Activated CD4-positive, alpha-beta T cell treated with anti-CD3 and anti-CD28 coated beads, Interleukin-10, Interleukin-2, amounts not matched to agents 100 ng/mL and 50 ng/mL, durations not matched to agents 16 hours and 8 hours (primary cell): Measurements from ENCODE around the gene C20orf141.

Source experiments
- DNase-seq: peaks from one replicate; pipeline ENCODE4 v3.0.0-alpha.2; 2020

Gene C20orf141

DNA sequence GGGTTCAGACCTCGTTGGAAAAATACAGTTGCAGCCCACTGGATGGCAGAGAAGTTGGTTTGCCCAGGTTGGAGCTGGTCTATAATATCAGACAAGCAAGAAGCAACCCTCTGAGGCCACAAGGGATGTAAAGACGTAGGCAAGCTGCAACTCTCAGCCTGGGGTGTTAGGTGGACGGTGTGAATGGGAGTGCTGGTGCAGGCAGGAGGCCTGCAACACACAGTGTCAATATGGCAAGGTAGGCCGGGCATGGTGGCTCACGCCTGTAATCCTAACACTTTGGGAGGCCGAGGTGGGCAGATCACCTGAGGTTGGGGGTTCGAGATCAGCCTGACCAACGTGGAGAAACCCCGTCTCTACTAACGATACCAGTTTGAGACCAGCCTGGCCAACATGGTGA lies 36.3 kb downstream of the C20orf141 start:
- DNase-seq = no peak

DNA sequence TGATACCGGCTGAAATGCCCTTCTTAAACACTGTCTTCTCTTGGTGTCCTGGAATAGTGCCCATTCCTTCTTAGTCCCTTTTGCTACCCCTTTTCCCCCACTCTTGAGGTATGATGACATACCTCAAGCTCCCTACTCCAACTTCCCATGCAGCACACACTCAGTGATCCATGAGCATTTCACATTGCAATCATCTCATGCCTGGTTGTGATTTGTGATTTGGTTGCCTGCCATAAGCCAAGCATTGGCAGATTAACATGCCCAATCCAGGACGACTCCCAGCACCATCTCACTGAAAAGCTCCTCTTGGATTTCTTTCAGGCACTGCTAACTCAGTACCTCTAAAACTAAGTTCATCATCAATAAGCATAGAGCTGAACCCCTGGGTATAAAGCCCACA lies 43.8 kb downstream of the C20orf141 start:
- DNase-seq = no peak

DNA sequence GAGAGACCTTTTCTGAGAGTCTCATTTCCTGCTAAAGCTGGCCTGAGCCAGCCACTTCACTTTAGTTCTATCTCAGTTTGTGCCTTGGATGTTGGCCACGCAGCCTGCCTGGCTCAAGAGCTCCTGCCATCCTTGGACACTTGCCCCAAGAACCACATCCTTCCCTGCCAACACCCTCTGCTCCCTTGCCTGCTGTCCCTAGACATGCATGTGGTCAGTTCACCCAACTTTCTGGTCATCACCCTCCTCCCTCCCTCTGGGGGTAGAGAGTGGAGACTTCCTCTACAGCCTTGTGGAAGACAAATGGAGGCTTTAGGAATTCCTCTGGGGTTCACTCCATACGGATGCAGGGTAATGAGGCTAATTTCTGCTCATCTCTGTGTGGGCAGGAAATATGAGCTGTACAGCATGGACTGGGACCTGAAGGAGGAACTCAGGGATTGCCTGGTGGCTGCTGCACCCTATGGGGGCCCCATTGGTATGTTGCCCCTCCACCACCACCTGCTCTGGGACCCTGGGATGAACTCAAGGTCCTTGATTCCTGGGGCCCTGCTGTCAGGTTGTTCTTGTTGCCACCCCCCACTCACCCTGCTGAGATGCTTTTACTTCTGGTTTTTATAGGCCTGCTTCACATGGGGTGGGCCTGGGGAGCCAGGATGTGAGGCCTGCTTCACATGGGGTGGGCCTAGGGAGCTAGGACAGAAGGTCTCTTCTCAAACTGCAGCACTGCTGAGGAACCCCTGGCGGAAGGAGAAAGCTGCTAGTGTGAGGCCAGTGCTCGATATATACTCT lies 44.7 kb downstream of the C20orf141 start:
- no peak for DNase-seq

DNA sequence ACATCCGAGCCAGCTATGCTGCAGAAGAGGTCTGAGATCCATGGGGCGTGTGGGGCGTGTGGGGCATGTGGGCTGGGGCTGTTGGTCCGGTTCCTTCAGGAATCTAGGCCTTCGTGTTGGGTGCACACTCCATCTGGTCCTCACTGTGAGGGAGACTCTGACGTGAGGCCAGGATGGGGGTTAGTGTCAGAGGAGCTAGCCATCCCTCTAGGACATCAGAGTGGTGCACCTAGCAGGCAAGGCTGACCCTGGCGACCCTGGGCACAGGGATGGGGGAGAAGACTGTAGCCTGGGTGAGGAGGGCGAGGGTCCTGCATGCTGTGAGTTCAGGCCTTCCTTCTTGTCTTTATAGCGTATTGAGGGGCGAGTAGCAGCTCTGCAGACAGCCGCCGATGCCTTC lies 49.8 kb downstream of the C20orf141 start:
- no peak for DNase-seq

- no peak for DNase-seq
Measured at GRCh38 chr20:2865101-2865500, 50.3 kb downstream of the C20orf141 start.
